Measurements from ENCODE around the gene AEBP2. TPM values are rescaled to one million over a fixed set of nuclear protein-coding genes. Genes with fewer than 3 reads are reported as not detected.
"Not testable (repeated sequence)": the region's sequence is repeated elsewhere in the genome, so short reads cannot be mapped to it uniquely, and the experiment has no call there.

AEBP2 gene
- total and polyA plus RNA-seq, 2 of the 8 experiments (the other 6 are each of a cell fraction or from before 2014, with no cell fraction given), result 13.6 to 61.4 TPM

DNA sequence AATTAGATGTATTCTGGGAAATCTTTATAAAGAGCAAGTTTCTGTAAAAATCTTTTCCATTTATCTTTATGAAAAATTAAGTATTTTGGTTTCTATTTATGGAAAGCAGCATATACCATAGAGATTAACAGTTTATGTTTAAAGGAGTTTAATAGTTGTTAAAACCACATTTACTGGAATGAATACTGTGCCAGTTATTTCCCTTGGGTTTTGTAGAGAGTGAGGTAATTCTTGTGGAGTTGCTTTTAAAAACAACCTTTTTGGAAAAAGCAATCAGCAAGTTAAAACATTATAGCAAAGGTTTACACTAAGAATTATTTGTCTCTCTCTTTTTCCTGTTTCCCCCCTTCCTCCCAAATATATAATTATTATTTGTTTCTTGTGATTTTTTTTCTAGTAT, 34.9 kb downstream of the AEBP2 start (continued):
- no peak for TF ChIP-seq SP4 (IDR thresholded peaks at IDR 0.05; ENCODE audit: low read length)
- no peak for TF ChIP-seq JUN (IDR thresholded peaks at IDR 0.05; ENCODE audit: low read depth, low read length)
- TF ChIP-seq TCF12 (IDR thresholded peaks at IDR 0.05; ENCODE audit: low read depth, low read length), result no peak
- TF ChIP-seq, protein P1, sequence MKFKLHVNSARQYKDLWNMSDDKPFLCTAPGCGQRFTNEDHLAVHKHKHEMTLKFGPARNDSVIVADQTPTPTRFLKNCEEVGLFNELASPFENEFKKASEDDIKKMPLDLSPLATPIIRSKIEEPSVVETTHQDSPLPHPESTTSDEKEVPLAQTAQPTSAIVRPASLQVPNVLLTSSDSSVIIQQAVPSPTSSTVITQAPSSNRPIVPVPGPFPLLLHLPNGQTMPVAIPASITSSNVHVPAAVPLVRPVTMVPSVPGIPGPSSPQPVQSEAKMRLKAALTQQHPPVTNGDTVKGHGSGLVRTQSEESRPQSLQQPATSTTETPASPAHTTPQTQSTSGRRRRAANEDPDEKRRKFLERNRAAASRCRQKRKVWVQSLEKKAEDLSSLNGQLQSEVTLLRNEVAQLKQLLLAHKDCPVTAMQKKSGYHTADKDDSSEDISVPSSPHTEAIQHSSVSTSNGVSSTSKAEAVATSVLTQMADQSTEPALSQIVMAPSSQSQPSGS (IDR thresholded peaks at IDR 0.05; ENCODE audit: low read length), result no peak
- no peak for TF ChIP-seq CBX5 (IDR thresholded peaks at IDR 0.05; ENCODE audit: low read depth, low read length)

DNA sequence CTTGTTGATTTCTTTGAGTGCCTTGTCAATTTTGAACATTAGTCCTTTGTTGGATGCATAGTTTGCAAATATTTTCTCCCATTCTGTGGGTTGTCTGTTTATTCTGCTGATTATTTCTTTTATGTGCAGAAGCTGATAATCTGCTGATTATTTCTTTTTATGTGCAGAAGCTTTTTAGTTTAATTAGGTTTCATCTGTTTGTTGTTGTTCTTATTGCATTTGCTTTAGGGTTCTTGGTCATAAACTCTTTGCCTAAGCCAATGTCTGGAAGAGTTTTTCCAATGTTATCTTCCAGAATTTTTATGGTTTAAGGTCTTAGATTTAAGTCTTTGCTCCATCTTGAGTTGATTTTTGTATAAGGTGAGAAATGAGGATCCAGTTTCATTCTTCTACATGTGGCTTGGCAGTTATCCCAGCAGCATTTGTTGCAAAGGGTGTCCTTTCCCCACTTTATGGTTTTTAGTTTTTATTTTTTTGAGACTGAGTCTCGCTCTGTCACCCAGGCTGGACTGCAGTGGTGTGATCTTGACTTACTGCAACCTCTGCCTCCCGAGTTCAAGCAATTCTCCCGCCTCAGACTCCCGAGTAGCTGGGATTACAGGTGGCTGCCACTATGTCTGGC, 36.7 kb downstream of the AEBP2 start:
- H4K91ac ChIP-seq (replicated peaks; ENCODE audit: insufficient read length, low read length); H3K18ac ChIP-seq (ENCODE audit: extremely low read depth, low read length); H3K56ac ChIP-seq (replicated peaks; ENCODE audit: insufficient read length, low read depth, low read length); H3K14ac ChIP-seq (ENCODE audit: insufficient read length); H3K23ac ChIP-seq (ENCODE audit: insufficient read length); H3K4me3 ChIP-seq (ENCODE audit: extremely low read depth in 1 of 4, insufficient read depth in 2 of 4, low read depth in 3 of 4, low read length in 4 of 4); POLR2A ChIA-PET (ENCODE audit: partially characterized antibody); H2BK5ac ChIP-seq (ENCODE audit: low read depth, low read length); H3K79me1 ChIP-seq (ENCODE audit: low read depth, low read length); H2BK15ac ChIP-seq (ENCODE audit: low read length); H2AK5ac ChIP-seq (ENCODE audit: low read depth, low read length); H2AFZ ChIP-seq (ENCODE audit: low read length); H3K27ac ChIP-seq (ENCODE audit: low read depth, low read length); H2BK20ac ChIP-seq (ENCODE audit: low read length); H4K20me1 ChIP-seq (replicated peaks in 1 of 2; ENCODE audit: control insufficient read depth in 1 of 2, insufficient read depth in 2 of 2, low read length in 2 of 2); H2BK12ac ChIP-seq (ENCODE audit: low read depth, low read length); H3K9ac ChIP-seq (replicated peaks in 1 of 4; ENCODE audit: extremely low read depth in 1 of 4, low read depth in 3 of 4, low read length in 3 of 4); DNase-seq (ENCODE audit: low read depth in 1 of 2, low spot score in 2 of 2); H4K5ac ChIP-seq (ENCODE audit: insufficient read length, low read depth, low read length); H3K4me1 ChIP-seq (replicated peaks in 1 of 4; ENCODE audit: control insufficient read depth in 3 of 4, insufficient read depth in 4 of 4, low read length in 3 of 4); H3K4ac ChIP-seq (replicated peaks; ENCODE audit: insufficient read length, low read depth, low read length); FAIRE-seq; H3K23me2 ChIP-seq (ENCODE audit: low read depth, low read length); H4K8ac ChIP-seq (ENCODE audit: extremely low read depth, insufficient read depth, low read length); CTCF ChIA-PET (ENCODE audit: partially characterized antibody); H3K9me3 ChIP-seq (ENCODE audit: insufficient read depth in 2 of 2, low read depth in 1 of 2, low read length in 1 of 2); H3K4me2 ChIP-seq (ENCODE audit: insufficient read depth in 1 of 2, low read depth in 2 of 2, low read length in 2 of 2); H2BK120ac ChIP-seq (replicated peaks; ENCODE audit: low read depth, low read length); H3K27me3 ChIP-seq (replicated peaks in 1 of 4; ENCODE audit: control insufficient read depth in 3 of 4, extremely low read depth in 1 of 4, insufficient read depth in 3 of 4, low read length in 3 of 4): not testable (repeated sequence)
- Histone ChIP-seq H3K36me3 (ENCODE audit: control insufficient read depth in 2 of 4, insufficient read depth in 4 of 4, low read length in 3 of 4) (peaks cover 2 to 42% (median 10%) of the 10 kb centered on the region in 4 experiments; a peak in 7 of 8 replicates), H3K79me2 (ENCODE audit: control insufficient read depth in 1 of 2, insufficient read depth in 2 of 2, low read length in 2 of 2) (peaks cover 9 to 100% of the 10 kb centered on the region in 2 experiments; a peak in 3 of 4 replicates)
- WGBS, 2 experiments (ENCODE audit: extremely low coverage in 1 of 2, insufficient coverage in 1 of 2, insufficient read length in 1 of 2, insufficient replicate concordance in 2 of 2, low coverage in 1 of 2, low lambda C conversion rate in 2 of 2, missing lambda C conversion rate in 1 of 2), result 99% methylated on average over 4 of the region's 4 CpGs; no CpG with 5 or more reads in 1 of the 2 experiments

Data from H1 (cell line).